ENCODE measurements around the gene TTC7B.

Gene TTC7B

GRCh38 chr14:90487031-90487430, 329.2 kb downstream of the TTC7B start:
- H3K9ac ChIP-seq = no peak overlapping the region
- H3K27ac ChIP-seq = peak overlapping the region; percentile 76
- no peak overlapping the region for H3K4me3 ChIP-seq (ENCODE audit: low read depth, low read length)
- TF ChIP-seq, protein P1, sequence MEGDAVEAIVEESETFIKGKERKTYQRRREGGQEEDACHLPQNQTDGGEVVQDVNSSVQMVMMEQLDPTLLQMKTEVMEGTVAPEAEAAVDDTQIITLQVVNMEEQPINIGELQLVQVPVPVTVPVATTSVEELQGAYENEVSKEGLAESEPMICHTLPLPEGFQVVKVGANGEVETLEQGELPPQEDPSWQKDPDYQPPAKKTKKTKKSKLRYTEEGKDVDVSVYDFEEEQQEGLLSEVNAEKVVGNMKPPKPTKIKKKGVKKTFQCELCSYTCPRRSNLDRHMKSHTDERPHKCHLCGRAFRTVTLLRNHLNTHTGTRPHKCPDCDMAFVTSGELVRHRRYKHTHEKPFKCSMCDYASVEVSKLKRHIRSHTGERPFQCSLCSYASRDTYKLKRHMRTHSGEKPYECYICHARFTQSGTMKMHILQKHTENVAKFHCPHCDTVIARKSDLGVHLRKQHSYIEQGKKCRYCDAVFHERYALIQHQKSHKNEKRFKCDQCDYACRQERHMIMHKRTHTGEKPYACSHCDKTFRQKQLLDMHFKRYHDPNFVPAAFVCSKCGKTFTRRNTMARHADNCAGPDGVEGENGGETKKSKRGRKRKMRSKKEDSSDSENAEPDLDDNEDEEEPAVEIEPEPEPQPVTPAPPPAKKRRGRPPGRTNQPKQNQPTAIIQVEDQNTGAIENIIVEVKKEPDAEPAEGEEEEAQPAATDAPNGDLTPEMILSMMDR (IDR thresholded peaks at IDR 0.05) = no peak
- H3K36me3 ChIP-seq (ENCODE audit: control insufficient read depth, insufficient read depth, low read length) = no peaks in the 10 kb centered on the region
- peaks cover 44% of the 10 kb centered on the region for H3K4me1 ChIP-seq
- no peaks in the 10 kb centered on the region for H3K79me2 ChIP-seq
- H3K4me2 ChIP-seq (ENCODE audit: low read length) = no peak overlapping the region
- no peaks in the 10 kb centered on the region for H3K9me3 ChIP-seq (ENCODE audit: control insufficient read depth, low read length)
- H2AFZ ChIP-seq = peak overlapping the region; percentile 72
- no peaks in the 10 kb centered on the region for H3K27me3 ChIP-seq (ENCODE audit: control insufficient read depth, insufficient read depth, low read length)

- H3K9me3 ChIP-seq (ENCODE audit: control insufficient read depth, low read length) = no peaks in the 10 kb centered on the region
- peak overlapping the region; percentile 47 for H2AFZ ChIP-seq
- H3K4me1 ChIP-seq = peaks cover 21% of the 10 kb centered on the region
- H3K27ac ChIP-seq = no peak overlapping the region
- H3K4me2 ChIP-seq (ENCODE audit: low read length) = no peak overlapping the region
- no peak overlapping the region for H3K4me3 ChIP-seq (ENCODE audit: low read depth, low read length)
- H3K27me3 ChIP-seq (ENCODE audit: control insufficient read depth, insufficient read depth, low read length) = no peaks in the 10 kb centered on the region
- no peak overlapping the region for H3K9ac ChIP-seq
- TF ChIP-seq, protein P1 (IDR thresholded peaks at IDR 0.05) = no peak
- no peaks in the 10 kb centered on the region for H3K36me3 ChIP-seq (ENCODE audit: control insufficient read depth, insufficient read depth, low read length)
- no peaks in the 10 kb centered on the region for H3K79me2 ChIP-seq
Measured at GRCh38 chr14:90484291-90484690, 331.9 kb downstream of the TTC7B start.

DNA sequence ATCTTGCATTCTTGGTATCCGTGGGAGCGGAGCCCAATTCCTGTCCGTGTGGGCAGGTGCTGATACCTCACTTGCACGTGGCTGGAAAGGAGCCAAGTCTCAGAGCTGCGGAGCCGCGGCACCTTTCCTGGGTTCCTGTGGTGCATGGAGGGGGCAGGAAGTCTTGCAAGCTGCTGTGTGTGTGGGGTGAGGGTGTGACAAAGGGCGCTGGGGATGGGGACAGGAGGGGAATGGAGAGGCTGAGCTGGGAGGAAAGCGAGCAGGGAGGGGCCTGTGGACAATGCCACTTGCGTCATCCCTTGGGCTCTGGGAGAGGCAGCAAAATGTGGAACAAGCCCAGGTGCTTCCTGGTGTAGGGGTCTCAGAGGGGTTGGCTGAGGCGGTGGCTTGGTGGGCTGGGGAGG, 332.7 kb downstream of the TTC7B start:
- Histone ChIP-seq H3K27me3 (ENCODE audit: control insufficient read depth, insufficient read depth, low read length) (no peaks in the 10 kb centered on the region), H3K4me3 (ENCODE audit: low read depth, low read length) (no peak overlapping the region), H3K27ac (no peak overlapping the region)

GRCh38 chr14:90483117-90483516, 333.1 kb downstream of the TTC7B start:
- no peak overlapping the region for H3K4me2 ChIP-seq (ENCODE audit: low read length)
- no peak overlapping the region for H3K4me3 ChIP-seq (ENCODE audit: low read depth, low read length)
- H3K9me3 ChIP-seq (ENCODE audit: control insufficient read depth, low read length) = no peaks in the 10 kb centered on the region
- H2AFZ ChIP-seq = peak overlapping the region; percentile 47
- no peaks in the 10 kb centered on the region for H3K36me3 ChIP-seq (ENCODE audit: control insufficient read depth, insufficient read depth, low read length)
- TF ChIP-seq, protein P1 (IDR thresholded peaks at IDR 0.05) = no peak
- H3K27me3 ChIP-seq (ENCODE audit: control insufficient read depth, insufficient read depth, low read length) = no peaks in the 10 kb centered on the region
- no peaks in the 10 kb centered on the region for H3K79me2 ChIP-seq
- no peak overlapping the region for H3K27ac ChIP-seq
- peaks cover 21% of the 10 kb centered on the region for H3K4me1 ChIP-seq
- no peak overlapping the region for H3K9ac ChIP-seq

More for the DNA sequence above, 332.7 kb downstream of the TTC7B start:
- TF ChIP-seq, protein P1 (IDR thresholded peaks at IDR 0.05) = no peak
- no peak overlapping the region for H3K4me2 ChIP-seq (ENCODE audit: low read length)
- no peak overlapping the region for H3K9ac ChIP-seq
- no peaks in the 10 kb centered on the region for H3K36me3 ChIP-seq (ENCODE audit: control insufficient read depth, insufficient read depth, low read length)
- H2AFZ ChIP-seq = peak overlapping the region; percentile 47
- no peaks in the 10 kb centered on the region for H3K79me2 ChIP-seq
- H3K4me1 ChIP-seq = peaks cover 21% of the 10 kb centered on the region
- no peaks in the 10 kb centered on the region for H3K9me3 ChIP-seq (ENCODE audit: control insufficient read depth, low read length)

DNA sequence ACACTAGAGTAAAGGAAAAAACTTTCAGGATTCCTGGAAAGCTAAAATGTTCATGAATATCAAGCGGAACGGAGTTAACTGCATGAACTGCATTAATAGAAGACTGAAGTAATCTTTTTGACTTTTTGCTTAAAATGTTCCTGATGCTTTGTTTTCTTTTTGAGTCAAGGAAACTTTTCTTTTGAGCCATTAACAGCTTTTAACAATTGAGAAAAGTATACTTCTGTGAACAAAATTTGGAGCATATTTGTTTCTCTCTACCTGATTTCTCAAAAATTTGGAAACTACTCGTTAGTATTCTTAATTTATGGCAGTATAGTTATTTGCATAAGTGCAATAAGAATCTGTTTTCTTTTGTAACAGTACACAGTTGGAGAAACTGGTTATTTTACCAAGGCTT, 340.9 kb downstream of the TTC7B start:
- H3K27ac ChIP-seq = no peak overlapping the region
- no peaks in the 10 kb centered on the region for H3K4me1 ChIP-seq
- no peaks in the 10 kb centered on the region for H3K79me2 ChIP-seq
- no peaks in the 10 kb centered on the region for H3K36me3 ChIP-seq (ENCODE audit: control insufficient read depth, insufficient read depth, low read length)
- H2AFZ ChIP-seq = no peak overlapping the region
- no peak overlapping the region for H3K4me2 ChIP-seq (ENCODE audit: low read length)
- TF ChIP-seq, protein P1 (IDR thresholded peaks at IDR 0.05) = no peak
- no peaks in the 10 kb centered on the region for H3K9me3 ChIP-seq (ENCODE audit: control insufficient read depth, low read length)
- no peak overlapping the region for H3K4me3 ChIP-seq (ENCODE audit: low read depth, low read length)
- H3K27me3 ChIP-seq (ENCODE audit: control insufficient read depth, insufficient read depth, low read length) = no peaks in the 10 kb centered on the region
- H3K9ac ChIP-seq = no peak overlapping the region

All from parathyroid adenoma (tissue), 2 donors.